AG04450 (cell line): Measurements from ENCODE around the gene GPN3. TPM values are rescaled to one million over a fixed set of nuclear protein-coding genes. Genes with fewer than 3 reads are reported as not detected.

Experiments
- CTCF ChIA-PET: fragments of 300-600, 350-600 bp; formaldehyde crosslinking; extraction: SDS; loops from one replicate; lab custom pipeline; 2022; ENCODE audit warnings: antibody characterized with exemption, inconsistent platforms; lab: Charles Lee
- POLR2A ChIA-PET: fragments of 350-600 bp; formaldehyde crosslinking; extraction: SDS; loops from one replicate; lab custom pipeline; 2021; ENCODE audit warnings: antibody characterized with exemption, inconsistent platforms; lab: Yijun Ruan, JAX
- DNase-seq: peaks from one replicate; pipeline ENCODE4 v3.0.0-alpha.2; 2011; ENCODE audit warnings: low read depth, low spot score
- H3K27ac ChIP-seq: one replicate; pipeline ENCODE4 v1.5.1; 2012; ENCODE audit warnings: low read depth, low read length, control low read depth
- H3K27me3 ChIP-seq: one replicate; pipeline ENCODE4 v1.6.0; 2012; ENCODE audit warnings: low read length; ENCODE audit not compliant: control insufficient read depth, insufficient read depth
- H3K4me3 ChIP-seq: 2 replicates; pipeline ENCODE4 v1.5.1; 2011; ENCODE audit warnings: mild to moderate bottlenecking, low read depth, low read length, control low read depth
- H3K9me3 ChIP-seq: 2 replicates; pipeline ENCODE4 v1.5.1; 2012; ENCODE audit warnings: low read length; ENCODE audit not compliant: control insufficient read depth, insufficient read depth
- CTCF ChIP-seq: IDR thresholded peaks from 2 replicates; pipeline ENCODE4 v1.5.1; 2011; ENCODE audit warnings: low read depth, low read length, control low read depth, inconsistent platforms
- polyA minus RNA-seq: library from RNA; depleted of rRNA, polyadenylated mRNA; stranded (reverse); fragments of >200 nt; gene quantifications from 2 replicates; pipeline ENCODE4 v1.2.3, GENCODE V29; 2011; rRNA and poly(A)+ RNA removed
- polyA plus RNA-seq: library from polyadenylated mRNA; depleted of rRNA; stranded (reverse); fragments of >200 nt; gene quantifications from 2 replicates; pipeline ENCODE4 v1.2.3, GENCODE V29; 2011; rRNA removed

GPN3 gene
- polyA plus RNA-seq (16.8 and 25.6 TPM in 2 replicates), polyA minus RNA-seq (9.1 and 11.6 TPM in 2 replicates)

- H3K9me3 ChIP-seq = no peaks in the 10 kb centered on the region
- ChIA-PET POLR2A (interaction anchor here (0.5 to 2.4 kb wide), 11 partner anchors 16 to 420 kb away, joined by 3 to 29 read pairs (median 5); partner anchors contain the start of genes ARPC3, RAD9B, TCTN1 and VPS29), CTCF (interaction anchor here (0.6 to 5.7 kb wide), 16 partner anchors 9 to 419 kb away, joined by 3 to 84 read pairs (median 4); partner anchors contain the start of gene ARPC3)
- H3K27ac ChIP-seq = peak within 1 kb of the TSS; percentile 96
- peak within 1 kb of the TSS; percentile 98 for H3K4me3 ChIP-seq
- TF ChIP-seq CTCF = no peak
- peak; percentile 96 for DNase-seq
- no peaks in the 10 kb centered on the region for H3K27me3 ChIP-seq
Measured at GRCh38 chr12:110468214-110469048, at the start of gene GPN3, which contains the start of gene FAM216A. TSS of gene GPN3 (minus strand) at chr12:110468257. CDS start at chr12:110468203, 54 bp downstream. TSS of gene FAM216A (plus strand) at chr12:110468845. CDS start at chr12:110468876, 31 bp downstream.

GRCh38 chr12:110516995-110517394 lies 48.9 kb upstream of the GPN3 start:
- no peak for DNase-seq
- no peaks in the 10 kb centered on the region for H3K9me3 ChIP-seq
- H3K27ac ChIP-seq = no peak overlapping the region
- ChIA-PET POLR2A (no interaction called here), CTCF (interaction anchor here (20.4 kb wide), 1 partner anchor 86 kb away, joined by 369 read pairs; no protein-coding TSS in a partner anchor)
- no peak overlapping the region for H3K4me3 ChIP-seq
- no peak for TF ChIP-seq CTCF
- H3K27me3 ChIP-seq = no peaks in the 10 kb centered on the region

GRCh38 chr12:110514363-110514762 lies 46.3 kb upstream of the GPN3 start:
- H3K27me3 ChIP-seq = peaks cover 3% of the 10 kb centered on the region
- H3K4me3 ChIP-seq = no peak overlapping the region
- no peak overlapping the region for H3K27ac ChIP-seq
- no peak for TF ChIP-seq CTCF
- CTCF ChIA-PET = interaction anchor here (0.6 to 20.4 kb wide), 4 partner anchors 19 to 313 kb away, joined by 3 to 369 read pairs (median 10); no protein-coding TSS in a partner anchor
- H3K9me3 ChIP-seq = no peaks in the 10 kb centered on the region
- POLR2A ChIA-PET = no interaction called here
- DNase-seq = no peak

GRCh38 chr12:110513842-110514241 lies 45.8 kb upstream of the GPN3 start:
- DNase-seq = no peak
- Histone ChIP-seq H3K4me3 (no peak overlapping the region), H3K9me3 (no peaks in the 10 kb centered on the region), H3K27ac (no peak overlapping the region), H3K27me3 (peaks cover 3% of the 10 kb centered on the region)
- TF ChIP-seq CTCF = no peak
- CTCF ChIA-PET = interaction anchor here (0.7 to 20.4 kb wide), 18 partner anchors 7 to 374 kb away, joined by 3 to 369 read pairs (median 5); partner anchors contain the start of gene ARPC3
- POLR2A ChIA-PET = no interaction called here
